Activated CD4-positive, alpha-beta T cell treated with anti-CD3 and anti-CD28 coated beads for 4 hours (primary cell): ENCODE measurements around the gene TULP1.

Source experiments
- DNase-seq, 2 donors: peaks; one replicate each; pipeline ENCODE4 v3.0.0-alpha.2; 2020

Gene TULP1

GRCh38 chr6:35454391-35455110 is 58.1 kb downstream of the TULP1 start:
- no peak for DNase-seq

- no peak for DNase-seq
Observed at GRCh38 chr6:35453236-35453635, 59.5 kb downstream of the TULP1 start.

DNA sequence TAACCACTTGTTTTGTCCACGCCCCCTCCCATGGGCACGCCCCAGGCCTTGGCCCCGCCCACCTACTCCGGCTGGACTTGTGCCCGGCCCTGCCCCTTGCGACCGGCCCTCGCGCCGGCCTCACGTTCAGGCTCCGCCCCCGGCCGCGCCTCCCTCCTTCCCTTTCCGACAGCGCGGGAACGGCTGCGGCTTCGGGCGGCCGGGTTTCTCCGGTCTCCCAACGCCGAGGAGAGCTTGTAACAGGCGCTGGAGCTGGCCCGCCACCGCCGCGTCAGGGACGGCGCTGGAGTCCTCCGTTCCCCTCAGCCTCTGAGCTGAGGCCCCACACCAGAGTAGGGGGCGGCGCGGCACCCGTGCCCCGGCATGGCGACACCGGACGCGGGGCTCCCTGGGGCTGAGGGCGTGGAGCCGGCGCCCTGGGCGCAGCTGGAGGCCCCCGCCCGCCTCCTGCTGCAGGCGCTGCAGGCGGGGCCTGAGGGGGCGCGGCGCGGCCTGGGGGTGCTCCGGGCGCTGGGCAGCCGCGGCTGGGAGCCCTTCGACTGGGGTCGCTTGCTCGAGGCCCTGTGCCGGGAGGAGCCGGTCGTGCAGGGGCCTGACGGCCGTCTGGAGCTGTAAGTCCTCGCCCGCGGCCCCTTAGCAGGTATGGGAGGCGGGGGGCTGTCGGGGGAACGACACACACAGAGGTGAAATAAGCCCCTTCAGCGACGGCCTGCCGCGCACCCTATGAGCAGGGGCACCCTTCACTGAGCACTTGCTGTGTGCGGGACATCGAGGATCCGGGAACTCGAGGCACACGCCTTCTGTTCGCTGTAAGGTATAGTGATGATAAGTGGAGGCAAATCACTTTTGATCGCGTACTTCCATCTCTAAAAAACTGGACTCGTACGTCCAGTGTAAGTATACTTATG is 60.3 kb downstream of the TULP1 start, which contains the start of gene FANCE:
TSS of gene FANCE (plus strand) at position 156 of the 908 bp plus-strand sequence. CDS start at position 364, 208 bp downstream.
- peak; percentile 85 to 87 for DNase-seq

DNA sequence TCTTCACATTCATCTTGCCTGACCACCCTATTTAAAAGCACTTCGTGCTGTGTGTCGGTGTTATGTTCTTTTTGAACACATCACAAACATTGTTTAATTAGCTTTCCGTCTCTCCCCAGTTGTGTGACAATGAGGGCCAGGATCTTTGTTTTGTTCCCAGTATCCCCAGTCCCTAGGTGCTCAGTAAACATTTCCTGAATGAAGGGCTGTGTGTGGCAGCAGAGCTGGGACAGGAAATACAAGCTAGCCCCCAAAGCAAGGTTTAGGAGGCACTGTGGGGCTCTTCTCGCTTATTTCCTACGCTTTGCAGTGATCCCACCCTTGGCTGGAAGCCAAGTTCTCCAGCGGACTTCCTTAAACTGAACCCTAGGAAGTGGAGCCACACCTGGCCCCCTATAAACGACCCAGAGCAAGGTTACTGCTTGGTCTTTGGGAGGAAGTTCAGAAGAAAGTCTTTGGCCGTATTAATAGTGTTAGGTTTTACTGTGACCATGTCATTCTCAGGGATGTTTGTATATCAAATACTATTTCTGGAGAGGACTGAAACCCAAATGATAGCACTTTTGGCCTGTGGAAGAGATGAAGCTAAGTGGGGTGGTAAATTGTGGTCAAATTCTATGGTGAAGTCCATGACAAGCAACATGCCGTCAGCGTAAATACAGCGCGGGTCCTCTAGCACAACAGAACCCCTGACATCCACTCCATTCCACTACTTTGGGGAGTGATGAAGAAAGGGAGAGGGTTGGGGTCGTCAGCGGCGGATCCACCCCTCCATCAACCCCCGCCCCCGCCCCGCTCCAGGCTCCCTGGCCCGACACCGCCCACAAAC is 61.1 kb downstream of the TULP1 start:
- DNase-seq: no peak

GRCh38 chr6:35449287-35449881 is 63.3 kb downstream of the TULP1 start:
- DNase-seq: peak in 1 of 2 donors; percentile 42

DNA sequence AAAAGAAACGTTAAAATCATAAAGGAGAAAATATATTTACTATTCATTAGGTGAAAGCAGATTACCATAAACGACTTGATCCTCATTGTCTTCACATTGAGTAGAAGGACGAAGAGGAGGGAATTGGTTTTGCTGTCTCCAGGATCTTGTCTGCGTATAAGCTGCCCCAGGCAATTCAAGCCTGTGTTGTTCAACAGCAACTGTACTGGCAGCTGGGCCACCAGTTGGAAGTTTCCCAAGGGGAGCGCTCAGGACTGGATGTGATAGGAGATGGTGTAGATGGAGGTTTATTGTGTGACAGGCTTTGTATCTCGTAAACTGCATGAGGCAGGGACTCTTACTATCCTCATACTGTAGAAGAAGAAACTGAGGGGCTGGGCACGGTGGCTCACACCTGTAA is 64.5 kb downstream of the TULP1 start:
- DNase-seq: no peak
